DND-41 (cell line): ENCODE results near the gene CD14.
"Not testable (repeated sequence)": the region's sequence is repeated elsewhere in the genome, so short reads cannot be mapped to it uniquely, and the experiment has no call there.

Source experiments
- ATAC-seq: fragments of 200-7000 bp; cut with Tn5 transposase; 3 replicates; pipeline ENCODE4 v1.9.1; 2021; ENCODE audit warnings: low read depth; ENCODE audit not compliant: insufficient read depth
- DNase-seq: peaks from one replicate; pipeline ENCODE4 v3.0.0-alpha.2; 2020
- H2AFZ ChIP-seq: 2 replicates; pipeline ENCODE4 v1.6.0; 2012; ENCODE audit warnings: low read depth, low read length
- H3K27ac ChIP-seq: 2 replicates; pipeline ENCODE4 v1.5.1; 2012; ENCODE audit warnings: low read length, inconsistent platforms
- H3K27me3 ChIP-seq: fragments of 200-600 bp; sonication (generic); 2 replicates; pipeline ENCODE4 v1.6.0; 2012; ENCODE audit warnings: low read length, mild to moderate bottlenecking, inconsistent platforms; ENCODE audit not compliant: insufficient read depth, poor library complexity
- H3K36me3 ChIP-seq: 2 replicates; pipeline ENCODE4 v1.5.1; 2012; ENCODE audit warnings: low read length, inconsistent platforms; ENCODE audit not compliant: insufficient read depth
- H3K4me1 ChIP-seq: 2 replicates; pipeline ENCODE4 v1.5.1; 2012; ENCODE audit warnings: mild to moderate bottlenecking, low read length; ENCODE audit not compliant: insufficient read depth
- H3K4me2 ChIP-seq: 2 replicates; pipeline ENCODE4 v1.6.0; 2012; ENCODE audit warnings: mild to moderate bottlenecking, moderate library complexity, low read length, inconsistent platforms; ENCODE audit not compliant: insufficient read depth
- H3K4me3 ChIP-seq, 2 experiments: fragments of 200-600 bp in 1 of 2; shearing (Covaris generic) in 1 of 2; 2 replicates each; pipeline ENCODE4 v1.5.1; 2012 to 2016; ENCODE audit warnings: inconsistent platforms in 2 of 2, low read length in 2 of 2, mild to moderate bottlenecking in 2 of 2, low read depth in 1 of 2, moderate library complexity in 1 of 2
- H3K79me2 ChIP-seq: 2 replicates; pipeline ENCODE4 v1.6.0; 2012; ENCODE audit warnings: low read length, inconsistent platforms; ENCODE audit not compliant: insufficient read depth
- H3K9ac ChIP-seq: 2 replicates; pipeline ENCODE4 v1.6.0; 2012; ENCODE audit warnings: low read depth, mild to moderate bottlenecking, inconsistent platforms, low read length, moderate library complexity
- H3K9me3 ChIP-seq: 2 replicates; pipeline ENCODE4 v1.5.1; 2012; ENCODE audit warnings: low read length, moderate library complexity, mild to moderate bottlenecking, inconsistent platforms; ENCODE audit not compliant: insufficient read depth, severe bottlenecking
- H4K20me1 ChIP-seq: 2 replicates; pipeline ENCODE4 v1.6.0; 2012; ENCODE audit warnings: low read length; ENCODE audit not compliant: insufficient read depth
- CTCF ChIP-seq: IDR thresholded peaks from 2 replicates; pipeline ENCODE4 v1.5.1; 2012; ENCODE audit warnings: borderline replicate concordance, low read length, moderate library complexity, mild to moderate bottlenecking; ENCODE audit not compliant: poor library complexity, severe bottlenecking; ENCODE audit errors: extremely low read depth
- EZH2 ChIP-seq: IDR thresholded peaks from 3 replicates; pipeline ENCODE4 v1.6.1; 2012; ENCODE audit warnings: borderline replicate concordance, low read depth, mild to moderate bottlenecking, moderate library complexity, low read length, inconsistent platforms; ENCODE audit not compliant: severe bottlenecking

The CD14 gene

GRCh38 chr5:140639148-140639981, 6.4 kb upstream of the CD14 start, which contains the start of gene TMCO6:
TSS of gene TMCO6 (plus strand) at chr5:140639451. CDS start at chr5:140639528, 77 bp downstream.
- DNase-seq, result peak; percentile 97
- peak within 1 kb of the TSS; percentile 91 for H3K27ac ChIP-seq

GRCh38 chr5:140638898-140639147, 5.8 kb upstream of the CD14 start:
- not testable (repeated sequence) for H3K27me3 ChIP-seq, DNase-seq, H3K9me3 ChIP-seq, ATAC-seq, H4K20me1 ChIP-seq
- Histone ChIP-seq H3K4me1 (peaks cover 40% of the 10 kb centered on the region), H2AFZ (peak overlapping the region; percentile 96), H3K36me3 (peaks cover 26% of the 10 kb centered on the region), H3K4me3 (peak overlapping the region; percentile 12 to 86; a peak in 3 of 4 replicates), H3K27ac (peak overlapping the region; percentile 91), H3K9ac (peak overlapping the region; percentile 85), H3K4me2 (peak overlapping the region; percentile 88), H3K79me2 (peaks cover 30% of the 10 kb centered on the region)

More at GRCh38 chr5:140639148-140639981, 6.4 kb upstream of the CD14 start, which contains the start of gene TMCO6:
- H3K9me3 ChIP-seq, result no peaks in the 10 kb centered on the region
- peak within 1 kb of the TSS; percentile 96 for H2AFZ ChIP-seq
- no peak for TF ChIP-seq EZH2
- peak; percentile 71 for TF ChIP-seq CTCF
- H3K4me1 ChIP-seq, result peaks cover 42% of the 10 kb centered on the region
- peak within 1 kb of the TSS; percentile 55 to 86; a peak in 3 of 4 replicates for H3K4me3 ChIP-seq
- peak within 1 kb of the TSS; percentile 85 for H3K9ac ChIP-seq
- peak; percentile 93 for ATAC-seq
- no peaks in the 10 kb centered on the region for H3K27me3 ChIP-seq
- H3K4me2 ChIP-seq, result peak within 1 kb of the TSS; percentile 88
- no peaks in the 10 kb centered on the region for H4K20me1 ChIP-seq
- peaks cover 34% of the 10 kb centered on the region for H3K79me2 ChIP-seq
- H3K36me3 ChIP-seq, result peaks cover 32% of the 10 kb centered on the region

GRCh38 chr5:140637371-140638100, 4.6 kb upstream of the CD14 start:
- H3K36me3 ChIP-seq, result peaks cover 14% of the 10 kb centered on the region
- H3K4me2 ChIP-seq, result no peak overlapping the region
- ATAC-seq (no peak), DNase-seq (no peak)
- peak overlapping the region; percentile 33; the same call in 1 of the 2 replicates for H2AFZ ChIP-seq
- no peaks in the 10 kb centered on the region for H4K20me1 ChIP-seq
- TF ChIP-seq CTCF (no peak), EZH2 (no peak)
- H3K27ac ChIP-seq, result no peak overlapping the region
- H3K79me2 ChIP-seq, result peaks cover 28% of the 10 kb centered on the region
- H3K4me3 ChIP-seq, result no peak overlapping the region
- no peak overlapping the region for H3K9ac ChIP-seq
- H3K9me3 ChIP-seq, result no peaks in the 10 kb centered on the region
- H3K27me3 ChIP-seq, result no peaks in the 10 kb centered on the region
- peaks cover 37% of the 10 kb centered on the region for H3K4me1 ChIP-seq
